Activated CD4-positive, alpha-beta T cell treated with anti-CD3 and anti-CD28 coated beads, Interleukin-2, Interleukin-4, amounts not matched to agents 100 ng/mL and 50 ng/mL, durations not matched to agents 16 hours and 8 hours (primary cell): ENCODE results near the gene PRDM8.
"Not testable (repeated sequence)": the region's sequence is repeated elsewhere in the genome, so short reads cannot be mapped to it uniquely, and the experiment has no call there.

Experiments used
- DNase-seq: peaks from one replicate; pipeline ENCODE4 v3.0.0-alpha.2; 2020; ENCODE audit warnings: low spot score

The PRDM8 gene

GRCh38 chr4:80228460-80228859 lies 31.2 kb downstream of the PRDM8 start:
- DNase-seq: no peak

- no peak for DNase-seq
These were observed 31.8 kb downstream of the PRDM8 start for GRCh38 chr4:80229128-80229527.

GRCh38 chr4:80229590-80229989 lies 32.3 kb downstream of the PRDM8 start:
- DNase-seq: no peak

GRCh38 chr4:80231180-80231579 lies 33.9 kb downstream of the PRDM8 start:
- DNase-seq: no peak

- DNase-seq: no peak
These were observed 35.5 kb downstream of the PRDM8 start for GRCh38 chr4:80232707-80233370.

GRCh38 chr4:80233390-80233789 lies 36.1 kb downstream of the PRDM8 start:
- no peak for DNase-seq

- DNase-seq: no peak
These were observed 38.1 kb downstream of the PRDM8 start for GRCh38 chr4:80235451-80235850.

GRCh38 chr4:80237992-80238391 lies 40.7 kb downstream of the PRDM8 start:
- no peak for DNase-seq

- DNase-seq: no peak
These were observed 42.3 kb downstream of the PRDM8 start for GRCh38 chr4:80239480-80240150.

GRCh38 chr4:80240976-80241375 lies 43.7 kb downstream of the PRDM8 start:
- no peak for DNase-seq

- DNase-seq: no peak
These were observed 46.1 kb downstream of the PRDM8 start for GRCh38 chr4:80243274-80244018.

GRCh38 chr4:80247484-80247883 lies 50.2 kb downstream of the PRDM8 start:
- not testable (repeated sequence) for DNase-seq

GRCh38 chr4:80249144-80249543 lies 51.8 kb downstream of the PRDM8 start:
- DNase-seq: no peak

- DNase-seq: no peak
These were observed 55.1 kb downstream of the PRDM8 start for GRCh38 chr4:80252427-80252826.

GRCh38 chr4:80252953-80253352 lies 55.6 kb downstream of the PRDM8 start:
- no peak for DNase-seq

GRCh38 chr4:80253510-80253909 lies 56.2 kb downstream of the PRDM8 start:
- DNase-seq: no peak
